ENCODE results near the gene PLEKHG2.

DNA sequence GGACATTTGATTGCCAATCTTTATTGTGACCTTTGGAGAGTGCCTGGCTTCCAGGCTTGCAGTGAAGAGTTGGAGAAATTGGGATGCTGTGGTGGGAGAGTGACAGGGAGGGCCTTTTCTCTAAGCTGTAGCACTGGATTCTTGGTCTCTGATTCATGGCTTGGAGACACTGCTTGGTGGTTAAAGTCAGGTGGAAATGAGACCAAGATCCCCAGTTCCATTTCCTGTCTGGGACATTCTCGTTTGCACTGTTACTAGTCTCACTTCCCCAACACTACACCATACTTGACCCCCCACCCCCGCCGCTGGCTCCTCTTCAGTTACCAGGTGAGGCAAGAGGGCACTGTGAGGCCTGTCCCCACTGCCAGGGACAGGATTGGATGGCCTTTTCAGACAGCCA is 35.8 kb downstream of the PLEKHG2 start:
- TF ChIP-seq, protein P1, sequence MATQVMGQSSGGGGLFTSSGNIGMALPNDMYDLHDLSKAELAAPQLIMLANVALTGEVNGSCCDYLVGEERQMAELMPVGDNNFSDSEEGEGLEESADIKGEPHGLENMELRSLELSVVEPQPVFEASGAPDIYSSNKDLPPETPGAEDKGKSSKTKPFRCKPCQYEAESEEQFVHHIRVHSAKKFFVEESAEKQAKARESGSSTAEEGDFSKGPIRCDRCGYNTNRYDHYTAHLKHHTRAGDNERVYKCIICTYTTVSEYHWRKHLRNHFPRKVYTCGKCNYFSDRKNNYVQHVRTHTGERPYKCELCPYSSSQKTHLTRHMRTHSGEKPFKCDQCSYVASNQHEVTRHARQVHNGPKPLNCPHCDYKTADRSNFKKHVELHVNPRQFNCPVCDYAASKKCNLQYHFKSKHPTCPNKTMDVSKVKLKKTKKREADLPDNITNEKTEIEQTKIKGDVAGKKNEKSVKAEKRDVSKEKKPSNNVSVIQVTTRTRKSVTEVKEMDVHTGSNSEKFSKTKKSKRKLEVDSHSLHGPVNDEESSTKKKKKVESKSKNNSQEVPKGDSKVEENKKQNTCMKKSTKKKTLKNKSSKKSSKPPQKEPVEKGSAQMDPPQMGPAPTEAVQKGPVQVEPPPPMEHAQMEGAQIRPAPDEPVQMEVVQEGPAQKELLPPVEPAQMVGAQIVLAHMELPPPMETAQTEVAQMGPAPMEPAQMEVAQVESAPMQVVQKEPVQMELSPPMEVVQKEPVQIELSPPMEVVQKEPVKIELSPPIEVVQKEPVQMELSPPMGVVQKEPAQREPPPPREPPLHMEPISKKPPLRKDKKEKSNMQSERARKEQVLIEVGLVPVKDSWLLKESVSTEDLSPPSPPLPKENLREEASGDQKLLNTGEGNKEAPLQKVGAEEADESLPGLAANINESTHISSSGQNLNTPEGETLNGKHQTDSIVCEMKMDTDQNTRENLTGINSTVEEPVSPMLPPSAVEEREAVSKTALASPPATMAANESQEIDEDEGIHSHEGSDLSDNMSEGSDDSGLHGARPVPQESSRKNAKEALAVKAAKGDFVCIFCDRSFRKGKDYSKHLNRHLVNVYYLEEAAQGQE (IDR thresholded peaks at IDR 0.05; ENCODE audit: low read depth), result no peak
- TF ChIP-seq EP300 (IDR thresholded peaks at IDR 0.05; ENCODE audit: borderline replicate concordance), result no peak
- no peak for TF ChIP-seq FOXM1 (IDR thresholded peaks at IDR 0.05; ENCODE audit: borderline replicate concordance, low read depth)
- TF ChIP-seq TCF12 (IDR thresholded peaks at IDR 0.05; ENCODE audit: low read depth), result no peak
- TF ChIP-seq RAD21 (IDR thresholded peaks at IDR 0.05; ENCODE audit: low read depth), result no peak
